ENCODE data around the gene NTM.

GRCh38 chr11:131506348-131506747, 135.9 kb downstream of the NTM start:
- TF ChIP-seq POLR2AphosphoS5 (IDR thresholded peaks at IDR 0.05; ENCODE audit: low read depth, low read length) (no peak), POLR2A (IDR thresholded peaks at IDR 0.05; ENCODE audit: low read depth, low read length) (no peak), TAF1 (IDR thresholded peaks at IDR 0.05; ENCODE audit: low read depth, low read length) (no peak)

Data from GM12891 (cell line).